Measurements from ENCODE around the gene PALLD.
"Not testable (repeated sequence)": the region's sequence is repeated elsewhere in the genome, so short reads cannot be mapped to it uniquely, and the experiment has no call there.

- TF ChIP-seq POLR2AphosphoS5 (IDR thresholded peaks at IDR 0.05; ENCODE audit: low read depth, low read length); CTCF (IDR thresholded peaks at IDR 0.05 in 2 of 3, conservative IDR thresholded peaks at IDR 0.05 in 1 of 3; ENCODE audit: borderline replicate concordance in 1 of 3, insufficient read depth in 1 of 3, low read depth in 2 of 3, low read length in 2 of 3); REST (IDR thresholded peaks at IDR 0.05; ENCODE audit: low read depth); EZH2 (IDR thresholded peaks at IDR 0.05); POLR2A (IDR thresholded peaks at IDR 0.05; ENCODE audit: borderline replicate concordance, extremely low read depth, insufficient read depth, insufficient read length); MAX (IDR thresholded peaks at IDR 0.05); RAD21 (IDR thresholded peaks at IDR 0.05; ENCODE audit: low read depth); TCF7L2 (IDR thresholded peaks at IDR 0.05; ENCODE audit: borderline replicate concordance, extremely low read depth, insufficient read depth, insufficient read length): not testable (repeated sequence)
Observed at GRCh38 chr4:168702581-168703087, 205.8 kb downstream of the PALLD start.
